Measurements from ENCODE around the gene GATA3. TPM values are rescaled to one million over a fixed set of nuclear protein-coding genes. Genes with fewer than 3 reads are reported as not detected.

Gene GATA3
- total and polyA plus RNA-seq, 9 of the 15 experiments (the other 6 are each of a cell fraction or from before 2014, with no cell fraction given): 0.01 to 0.24 (median 0.09) TPM; not detected in 6

DNA sequence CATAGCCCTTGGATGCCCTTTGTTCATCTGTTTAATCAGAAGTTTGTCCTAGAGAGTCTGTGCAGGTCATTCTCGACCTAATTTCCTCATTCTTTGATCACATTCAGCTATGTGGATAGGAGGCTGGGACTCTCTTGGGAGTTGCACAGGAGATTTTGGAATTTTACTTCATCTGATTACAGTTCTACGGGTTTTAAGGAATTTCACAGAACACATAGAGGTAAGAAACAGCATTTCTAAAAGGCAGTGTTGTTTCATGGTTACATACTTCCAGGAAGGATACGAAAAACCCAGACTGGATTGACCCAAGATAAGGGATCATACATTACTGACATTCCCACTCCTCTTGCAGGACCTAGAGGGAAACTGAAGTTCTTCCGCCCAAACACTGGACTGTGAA is 45.9 kb downstream of the GATA3 start:
- intact Hi-C loops (cut with micrococcal nuclease): no loop called here
- no peaks in the 10 kb centered on the region for H3K36me3 ChIP-seq (ENCODE audit: control insufficient read depth, insufficient read depth, low read length)
- no peaks in the 10 kb centered on the region for H3K9me3 ChIP-seq (replicated peaks; ENCODE audit: control insufficient read depth, insufficient read depth, low read depth, low read length)
- FAIRE-seq (no peak), ATAC-seq (no peak), DNase-seq (ENCODE audit: extremely low read depth in 1 of 4, low spot score in 3 of 4) (no peak)
- no peak overlapping the region for H3K27ac ChIP-seq (ENCODE audit: extremely low read depth, low read depth, low read length)
- no TSS peak for BruUV-seq (replicated peaks)
- CTCF ChIA-PET (ENCODE audit: low intra/inter-chr PET ratio): no interaction called here
- H3K4me3 ChIP-seq: no peak overlapping the region
- no peak overlapping the region for H2AFZ ChIP-seq (ENCODE audit: low read depth, low read length)
- WGBS (ENCODE audit: insufficient coverage, low coverage, missing lambda C conversion rate): 0% methylated on average over 4 of the region's 4 CpGs
- TF ChIP-seq ESRRA (IDR thresholded peaks at IDR 0.05; ENCODE audit: borderline replicate concordance, low read depth): no peak
- TF ChIP-seq, protein P1, sequence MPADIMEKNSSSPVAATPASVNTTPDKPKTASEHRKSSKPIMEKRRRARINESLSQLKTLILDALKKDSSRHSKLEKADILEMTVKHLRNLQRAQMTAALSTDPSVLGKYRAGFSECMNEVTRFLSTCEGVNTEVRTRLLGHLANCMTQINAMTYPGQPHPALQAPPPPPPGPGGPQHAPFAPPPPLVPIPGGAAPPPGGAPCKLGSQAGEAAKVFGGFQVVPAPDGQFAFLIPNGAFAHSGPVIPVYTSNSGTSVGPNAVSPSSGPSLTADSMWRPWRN (IDR thresholded peaks at IDR 0.05; ENCODE audit: low read depth): no peak
- no peak for TF ChIP-seq MYNN (IDR thresholded peaks at IDR 0.05)
- no peak for TF ChIP-seq MYNN (CRISPR knock-in tag; IDR thresholded peaks at IDR 0.05)
- TF ChIP-seq POLR3G (IDR thresholded peaks at IDR 0.05; ENCODE audit: extremely low read depth, insufficient read length, insufficient replicate concordance): no peak
- no peak for TF ChIP-seq ETS2 (tag; IDR thresholded peaks at IDR 0.05; ENCODE audit: borderline replicate concordance, poor library complexity, severe bottlenecking)
- TF ChIP-seq ZNF764 (CRISPR knock-in tag; IDR thresholded peaks at IDR 0.05; ENCODE audit: low read depth): no peak
- TF ChIP-seq SRSF3 (IDR thresholded peaks at IDR 0.05; ENCODE audit: insufficient read depth, low read length): no peak
- TF ChIP-seq, protein P2, sequence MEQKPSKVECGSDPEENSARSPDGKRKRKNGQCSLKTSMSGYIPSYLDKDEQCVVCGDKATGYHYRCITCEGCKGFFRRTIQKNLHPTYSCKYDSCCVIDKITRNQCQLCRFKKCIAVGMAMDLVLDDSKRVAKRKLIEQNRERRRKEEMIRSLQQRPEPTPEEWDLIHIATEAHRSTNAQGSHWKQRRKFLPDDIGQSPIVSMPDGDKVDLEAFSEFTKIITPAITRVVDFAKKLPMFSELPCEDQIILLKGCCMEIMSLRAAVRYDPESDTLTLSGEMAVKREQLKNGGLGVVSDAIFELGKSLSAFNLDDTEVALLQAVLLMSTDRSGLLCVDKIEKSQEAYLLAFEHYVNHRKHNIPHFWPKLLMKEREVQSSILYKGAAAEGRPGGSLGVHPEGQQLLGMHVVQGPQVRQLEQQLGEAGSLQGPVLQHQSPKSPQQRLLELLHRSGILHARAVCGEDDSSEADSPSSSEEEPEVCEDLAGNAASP (IDR thresholded peaks at IDR 0.05): no peak
- no peak for TF ChIP-seq NFE2L1 (tag; IDR thresholded peaks at IDR 0.05; ENCODE audit: borderline replicate concordance, low read depth)
- no peak for TF ChIP-seq FOXM1 (IDR thresholded peaks at IDR 0.05; ENCODE audit: low read depth)
- TF ChIP-seq FOXM1 (CRISPR knock-in tag; IDR thresholded peaks at IDR 0.05; ENCODE audit: low read depth): no peak
- TF ChIP-seq, protein P3, sequence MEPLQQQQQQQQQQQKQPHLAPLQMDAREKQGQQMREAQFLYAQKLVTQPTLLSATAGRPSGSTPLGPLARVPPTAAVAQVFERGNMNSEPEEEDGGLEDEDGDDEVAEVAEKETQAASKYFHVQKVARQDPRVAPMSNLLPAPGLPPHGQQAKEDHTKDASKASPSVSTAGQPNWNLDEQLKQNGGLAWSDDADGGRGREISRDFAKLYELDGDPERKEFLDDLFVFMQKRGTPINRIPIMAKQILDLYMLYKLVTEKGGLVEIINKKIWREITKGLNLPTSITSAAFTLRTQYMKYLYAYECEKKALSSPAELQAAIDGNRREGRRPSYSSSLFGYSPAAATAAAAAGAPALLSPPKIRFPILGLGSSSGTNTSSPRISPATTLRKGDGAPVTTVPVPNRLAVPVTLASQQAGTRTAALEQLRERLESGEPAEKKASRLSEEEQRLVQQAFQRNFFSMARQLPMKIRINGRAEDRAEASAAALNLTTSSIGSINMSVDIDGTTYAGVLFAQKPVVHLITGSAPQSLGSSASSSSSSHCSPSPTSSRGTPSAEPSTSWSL (CRISPR knock-in tag; IDR thresholded peaks at IDR 0.05; ENCODE audit: borderline replicate concordance): no peak
- TF ChIP-seq TCF7L2 (IDR thresholded peaks at IDR 0.05; ENCODE audit: low read depth, low read length): no peak
- TF ChIP-seq EZH2 (IDR thresholded peaks at IDR 0.05; ENCODE audit: borderline replicate concordance, low read depth, low read length): no peak
- TF ChIP-seq PTBP1 (IDR thresholded peaks at IDR 0.05; ENCODE audit: low read depth, low read length): no peak
- TF ChIP-seq SMAD2 (IDR thresholded peaks at IDR 0.05; ENCODE audit: low read depth, low read length): no peak
- no peak for TF ChIP-seq CBFA2T3 (IDR thresholded peaks at IDR 0.05)
- TF ChIP-seq LCOR (CRISPR knock-in tag; IDR thresholded peaks at IDR 0.05): no peak
- TF ChIP-seq ZNF561 (CRISPR knock-in tag; conservative IDR thresholded peaks at IDR 0.05): no peak
- TF ChIP-seq CREM (IDR thresholded peaks at IDR 0.05; ENCODE audit: low read depth): no peak
- no peak for TF ChIP-seq NCOA6 (IDR thresholded peaks at IDR 0.05)
- in situ Hi-C loops (cut with MboI): no loop called here
- no peak overlapping the region for H3K9ac ChIP-seq (ENCODE audit: insufficient read depth in 1 of 2, low read depth in 2 of 2, low read length in 2 of 2)
- no peaks in the 10 kb centered on the region; the same call in none of the 2 replicates for H4K20me1 ChIP-seq (replicated peaks; ENCODE audit: control insufficient read depth, insufficient read depth, low read length)
- H3K79me2 ChIP-seq (ENCODE audit: control insufficient read depth, insufficient read depth, low read length): no peaks in the 10 kb centered on the region
- no peaks in the 10 kb centered on the region for H3K9me1 ChIP-seq (ENCODE audit: control insufficient read depth, insufficient read depth, low read length)
- H3K4me2 ChIP-seq (ENCODE audit: insufficient read depth, low read length): no peak overlapping the region
- no peaks in the 10 kb centered on the region; a peak in 1 of 5 replicates for H3K4me1 ChIP-seq (replicated peaks in 1 of 2; ENCODE audit: control insufficient read depth in 2 of 2, insufficient read depth in 2 of 2, low read length in 2 of 2)
- POLR2A ChIA-PET: no interaction called here
- H3K27me3 ChIP-seq (ENCODE audit: control insufficient read depth in 2 of 2, insufficient read depth in 2 of 2, low read length in 2 of 2): peaks cover 2 to 36% of the 10 kb centered on the region in 2 experiments; a peak in 3 of 5 replicates
